Esophagus squamous epithelium (tissue), 5 donors: ENCODE results near the gene SLC3A2. TPM values are rescaled to one million over a fixed set of nuclear protein-coding genes. Genes with fewer than 3 reads are reported as not detected.
"Not testable (repeated sequence)": the region's sequence is repeated elsewhere in the genome, so short reads cannot be mapped to it uniquely, and the experiment has no call there.

Experiments
- DNase-seq: peaks from one replicate; lab custom pipeline; 2025; lab: John Stamatoyannopoulos, UW
- H3K27ac ChIP-seq, 4 donors: fragments of 200-600 bp; sonication (generic); one replicate each; pipeline ENCODE4 v1.5.1; 2016 to 2019; ENCODE audit warnings: mild to moderate bottlenecking in 1 of 4
- H3K27me3 ChIP-seq, 4 donors: fragments of 200-600 bp; sonication (generic); 1 replicate in 3 of 4; 2 replicates in 1 of 4; pipeline versions ENCODE4 v1.5.1 to v1.6.0; 2017 to 2021; ENCODE audit warnings: antibody characterized with exemption in 1 of 4
- H3K36me3 ChIP-seq, 3 donors: fragments of 200-600 bp; sonication (generic); one replicate each; pipeline ENCODE4 v1.5.1; 2016 to 2019
- H3K4me1 ChIP-seq, 3 donors: fragments of 200-600 bp; sonication (generic); one replicate each; pipeline ENCODE4 v1.5.1; 2017 to 2019
- H3K4me3 ChIP-seq, 4 donors: fragments of 200-600 bp; sonication (generic); 1 replicate in 3 of 4; 2 replicates in 1 of 4; pipeline ENCODE4 v1.5.1; 2016 to 2019; ENCODE audit warnings: mild to moderate bottlenecking in 2 of 4, moderate library complexity in 1 of 4
- H3K9me3 ChIP-seq, 3 donors: fragments of 200-600 bp; sonication (generic); one replicate each; pipeline ENCODE4 v1.5.1; 2016 to 2019
- POLR2A ChIP-seq, 4 donors: fragments of 450-650 bp; IDR thresholded peaks; one replicate each; pipeline ENCODE4 v1.6.1; 2017; ENCODE audit warnings: antibody characterized with exemption in 4 of 4, mild to moderate bottlenecking in 4 of 4, moderate library complexity in 3 of 4
- WGBS, 2 donors: methylation state at CpG; one replicate each; pipeline ENCODE4 v1.1.5; 2018; 5-methylcytosine and 5-hydroxymethylcytosine counted together
- intact Hi-C: fragments of 100-400 bp; cut with DNase I; formaldehyde crosslinking; loops from one replicate; pipeline ENCODE4 v1.15.0; 2022
- total RNA-seq, 4 donors: library from RNA; depleted of rRNA; stranded (reverse); fragments of >200 nt; gene quantifications; one replicate each; pipeline ENCODE4 v1.1.0, GENCODE V29; 2016
- TF ChIP-seq, protein P1 (sequence below), 6 experiments: fragments of 450-650 bp in 4 of 6; fragments of 200-600 bp in 2 of 6; sonication (generic) in 2 of 6; IDR thresholded peaks; one replicate each; pipeline ENCODE4 v1.5.1; 2016 to 2019; ENCODE audit warnings: antibody characterized with exemption in 6 of 6, mild to moderate bottlenecking in 4 of 6, moderate library complexity in 4 of 6
- donor health status: DM: yes; HTN: yes; CAD: no.

SLC3A2 gene
- total RNA-seq, 4 donors from 2014 or later, result 132 to 373 (median 153) TPM

DNA sequence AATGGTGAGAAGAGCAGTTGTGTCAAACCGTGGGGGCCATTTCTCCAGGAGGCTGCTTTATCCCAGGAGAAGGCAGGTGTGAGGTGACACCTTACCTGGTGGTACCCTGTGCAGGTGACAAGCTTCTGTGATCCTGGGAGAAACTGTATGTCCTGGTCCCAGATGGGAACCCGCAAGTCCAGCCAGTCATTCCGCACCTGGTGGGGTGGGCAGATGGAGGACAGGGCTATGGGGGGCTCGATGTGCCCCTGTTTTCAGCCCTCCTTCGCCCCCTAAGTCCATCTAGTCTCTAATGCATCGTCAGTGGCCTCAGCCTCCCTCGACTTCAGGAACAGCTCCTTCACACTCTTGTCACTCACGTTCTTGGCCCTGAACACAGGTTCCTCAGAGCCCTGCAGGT lies 45.4 kb upstream of the SLC3A2 start:
- WGBS, 2 donors, result 81 to 84% methylated on average over 6 to 8 of the region's 8 CpGs
- peaks cover 26 to 57% (median 33%) of the 10 kb centered on the region in 3 donors for H3K4me1 ChIP-seq
- no peaks in the 10 kb centered on the region for H3K27me3 ChIP-seq
- H3K36me3 ChIP-seq, result peaks cover 0 to 34% (median 21%) of the 10 kb centered on the region in 3 donors
- no peaks in the 10 kb centered on the region for H3K9me3 ChIP-seq
- intact Hi-C loops, result no loop called here
- no peak overlapping the region for H3K27ac ChIP-seq
- no peak for DNase-seq
- H3K4me3 ChIP-seq, result no peak overlapping the region
- TF ChIP-seq, protein P1, sequence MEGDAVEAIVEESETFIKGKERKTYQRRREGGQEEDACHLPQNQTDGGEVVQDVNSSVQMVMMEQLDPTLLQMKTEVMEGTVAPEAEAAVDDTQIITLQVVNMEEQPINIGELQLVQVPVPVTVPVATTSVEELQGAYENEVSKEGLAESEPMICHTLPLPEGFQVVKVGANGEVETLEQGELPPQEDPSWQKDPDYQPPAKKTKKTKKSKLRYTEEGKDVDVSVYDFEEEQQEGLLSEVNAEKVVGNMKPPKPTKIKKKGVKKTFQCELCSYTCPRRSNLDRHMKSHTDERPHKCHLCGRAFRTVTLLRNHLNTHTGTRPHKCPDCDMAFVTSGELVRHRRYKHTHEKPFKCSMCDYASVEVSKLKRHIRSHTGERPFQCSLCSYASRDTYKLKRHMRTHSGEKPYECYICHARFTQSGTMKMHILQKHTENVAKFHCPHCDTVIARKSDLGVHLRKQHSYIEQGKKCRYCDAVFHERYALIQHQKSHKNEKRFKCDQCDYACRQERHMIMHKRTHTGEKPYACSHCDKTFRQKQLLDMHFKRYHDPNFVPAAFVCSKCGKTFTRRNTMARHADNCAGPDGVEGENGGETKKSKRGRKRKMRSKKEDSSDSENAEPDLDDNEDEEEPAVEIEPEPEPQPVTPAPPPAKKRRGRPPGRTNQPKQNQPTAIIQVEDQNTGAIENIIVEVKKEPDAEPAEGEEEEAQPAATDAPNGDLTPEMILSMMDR (IDR thresholded peaks at IDR 0.05), result no peak
- no peak for TF ChIP-seq POLR2A (IDR thresholded peaks at IDR 0.05)

DNA sequence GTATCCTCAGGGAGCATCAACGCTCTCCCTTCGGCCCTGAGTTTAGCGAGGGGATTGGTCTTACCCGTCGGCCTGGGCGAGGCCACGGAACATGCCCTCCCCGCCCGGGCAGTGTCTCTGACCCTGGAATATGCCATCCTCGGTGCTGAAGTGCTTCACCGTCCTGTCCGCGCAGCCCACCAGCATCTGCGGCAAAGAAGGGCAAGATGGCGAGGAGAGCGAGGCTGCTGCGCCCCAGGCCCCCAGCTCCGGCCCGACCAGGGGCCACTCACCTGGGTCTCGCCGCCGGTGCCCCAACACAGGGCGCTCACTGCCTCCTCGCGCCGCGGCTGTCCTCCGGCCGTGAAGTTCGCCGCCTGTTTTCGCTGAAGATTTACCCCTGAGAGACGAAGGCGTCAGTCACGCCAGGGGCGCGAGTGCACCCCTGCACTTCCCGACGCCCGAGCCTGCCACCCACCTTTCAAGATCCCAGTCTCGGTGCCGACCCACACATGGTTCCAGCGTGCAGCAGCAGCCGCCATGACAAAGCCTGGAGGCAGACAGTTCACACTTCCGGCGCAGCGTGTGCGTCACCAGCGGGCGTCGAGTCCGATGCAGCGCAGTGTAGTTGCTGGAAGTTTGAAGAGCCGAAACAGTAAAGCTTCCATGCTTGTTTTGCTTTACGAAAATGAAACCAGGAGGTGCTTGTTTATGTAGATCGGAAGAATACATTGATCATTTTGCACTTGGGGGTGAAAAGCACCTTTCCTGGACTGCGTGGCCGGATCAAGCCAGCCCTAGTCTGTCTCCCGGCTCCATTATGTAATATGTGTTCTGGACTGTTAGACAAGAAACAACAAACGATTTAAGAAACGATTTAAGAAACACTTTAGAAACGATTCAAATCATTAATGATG lies 41.4 kb upstream of the SLC3A2 start, which contains the start of gene WDR74:
Gene WDR74 (minus strand): TSS at position 541 of the 896 bp plus-strand sequence. CDS start 20 bp downstream, at position 521.
- 0 to 1% methylated on average over 23 to 39 of the region's 62 CpGs for WGBS, 2 donors
- H3K4me1 ChIP-seq, result peaks cover 17 to 58% (median 23%) of the 10 kb centered on the region in 3 donors
- H3K4me3 ChIP-seq, result peak within 1 kb of the TSS; percentile 82 to 93 (median 89)
- H3K27ac ChIP-seq, result peak within 1 kb of the TSS; percentile 95 to 99 (median 98)
- intact Hi-C loops, result no loop called here
- peaks cover 0 to 24% (median 17%) of the 10 kb centered on the region in 3 donors for H3K36me3 ChIP-seq
- DNase-seq, result peak; percentile 57
- no peaks in the 10 kb centered on the region for H3K9me3 ChIP-seq
- TF ChIP-seq, protein P1 (IDR thresholded peaks at IDR 0.05), result peak in 1 of 6 experiments; percentile 20
- peak in 3 of 4 donors; percentile 41 to 94 (median 73) for TF ChIP-seq POLR2A (IDR thresholded peaks at IDR 0.05)
- H3K27me3 ChIP-seq, result no peaks in the 10 kb centered on the region

GRCh38 chr11:62840721-62841360 lies 39.9 kb upstream of the SLC3A2 start:
- Histone ChIP-seq H3K4me1 (peaks cover 17 to 52% (median 23%) of the 10 kb centered on the region in 3 donors), H3K4me3 (peak overlapping the region; percentile 82 to 93 (median 89)), H3K27ac (peak overlapping the region; percentile 95 to 99 (median 98))
- H3K9me3 ChIP-seq, H3K36me3 ChIP-seq, intact Hi-C loops, DNase-seq, H3K27me3 ChIP-seq: not testable (repeated sequence)
- 0 to 1% methylated on average over 27 to 37 of the region's 41 CpGs for WGBS, 2 donors

- intact Hi-C loops, result no loop called here
- 1% methylated on average over 32 to 33 of the region's 33 CpGs for WGBS, 2 donors
- Histone ChIP-seq H3K4me3 (peak overlapping the region; percentile 82 to 93 (median 89)), H3K36me3 (peaks cover 0 to 2% (median 0%) of the 10 kb centered on the region in 3 donors), H3K9me3 (no peaks in the 10 kb centered on the region), H3K4me1 (peaks cover 17 to 52% (median 23%) of the 10 kb centered on the region in 3 donors), H3K27me3 (no peaks in the 10 kb centered on the region), H3K27ac (peak overlapping the region; percentile 95 to 99 (median 98))
- peak; percentile 42 for DNase-seq
- TF ChIP-seq, protein P1 (IDR thresholded peaks at IDR 0.05), result peak in 3 of 6 experiments; percentile 6 to 23 (median 15)
- peak; percentile 60 to 100 (median 96) for TF ChIP-seq POLR2A (IDR thresholded peaks at IDR 0.05)
Observed at GRCh38 chr11:62841361-62842170, 39.1 kb upstream of the SLC3A2 start.
